Measurements from ENCODE around the gene TBC1D5. TPM values are rescaled to one million over a fixed set of nuclear protein-coding genes. Genes with fewer than 3 reads are reported as not detected.

TBC1D5 gene
- total RNA-seq, 3 donors from 2014 or later (not counting 1 experiment from before 2014, with no cell fraction given) = 63.8 to 81.9 (median 74.9) TPM

GRCh38 chr3:17765819-17766472 lies 23.5 kb upstream of the TBC1D5 start:
- no peaks in the 10 kb centered on the region for H3K9me3 ChIP-seq (ENCODE audit: control insufficient read depth, insufficient read depth, low read length)
- Mint-ChIP-seq H3K4me1 (no peaks in the 10 kb centered on the region), H3K4me3 (no peak overlapping the region), H3K27me3 (ENCODE audit: low read depth in 2 of 2) (peaks cover 7 to 25% of the 10 kb centered on the region in 2 donors), H3K27ac (no peak overlapping the region), H3K9me3 (no peaks in the 10 kb centered on the region), H3K36me3 (no peaks in the 10 kb centered on the region)
- no peak overlapping the region for H3K4me3 ChIP-seq (ENCODE audit: low read length)
- no peak for TF ChIP-seq CTCF (IDR thresholded peaks at IDR 0.05)
- ATAC-seq (no peak), DNase-seq (no peak)
- no peaks in the 10 kb centered on the region for H3K4me1 ChIP-seq (ENCODE audit: control insufficient read depth, insufficient read depth, low read length)
- no peaks in the 10 kb centered on the region for H3K36me3 ChIP-seq (ENCODE audit: control insufficient read depth, insufficient read depth, low read length)
- no peak overlapping the region for H3K27ac ChIP-seq (ENCODE audit: low read length)
- no peaks in the 10 kb centered on the region for H3K27me3 ChIP-seq (ENCODE audit: control insufficient read depth, insufficient read depth, low read length)
- intact Hi-C loops (cut with micrococcal nuclease) = no loop called here
- WGBS (ENCODE audit: insufficient coverage) = 75% methylated on average over 9 of the region's 9 CpGs

GRCh38 chr3:17761563-17761962 lies 19.1 kb upstream of the TBC1D5 start:
- Histone ChIP-seq H3K4me3 (ENCODE audit: low read length) (no peak overlapping the region), H3K4me1 (ENCODE audit: control insufficient read depth, insufficient read depth, low read length) (no peaks in the 10 kb centered on the region), H3K27ac (ENCODE audit: low read length) (no peak overlapping the region), H3K9me3 (ENCODE audit: control insufficient read depth, insufficient read depth, low read length) (no peaks in the 10 kb centered on the region), H3K36me3 (ENCODE audit: control insufficient read depth, insufficient read depth, low read length) (no peaks in the 10 kb centered on the region), H3K27me3 (ENCODE audit: control insufficient read depth, insufficient read depth, low read length) (no peaks in the 10 kb centered on the region)
- 99% methylated on average over 5 of the region's 5 CpGs for WGBS (ENCODE audit: insufficient coverage)
- no peak for TF ChIP-seq CTCF (IDR thresholded peaks at IDR 0.05)
- Mint-ChIP-seq H3K27ac (no peak overlapping the region), H3K36me3 (no peaks in the 10 kb centered on the region), H3K27me3 (ENCODE audit: low read depth in 2 of 2) (peaks cover 11 to 19% of the 10 kb centered on the region in 2 donors), H3K9me3 (no peaks in the 10 kb centered on the region), H3K4me3 (no peak overlapping the region), H3K4me1 (no peaks in the 10 kb centered on the region)
- ATAC-seq (no peak), DNase-seq (no peak)
- intact Hi-C loops (cut with micrococcal nuclease) = no loop called here

- H3K4me1 Mint-ChIP-seq = no peaks in the 10 kb centered on the region
- Histone ChIP-seq H3K36me3 (ENCODE audit: control insufficient read depth, insufficient read depth, low read length) (no peaks in the 10 kb centered on the region), H3K4me1 (ENCODE audit: control insufficient read depth, insufficient read depth, low read length) (no peaks in the 10 kb centered on the region), H3K27ac (ENCODE audit: low read length) (no peak overlapping the region), H3K27me3 (ENCODE audit: control insufficient read depth, insufficient read depth, low read length) (no peaks in the 10 kb centered on the region), H3K9me3 (ENCODE audit: control insufficient read depth, insufficient read depth, low read length) (no peaks in the 10 kb centered on the region), H3K4me3 (ENCODE audit: low read length) (no peak overlapping the region)
- H3K27me3 Mint-ChIP-seq (ENCODE audit: low read depth in 2 of 2) = peaks cover 11 to 19% of the 10 kb centered on the region in 2 donors
- H3K36me3 Mint-ChIP-seq = no peaks in the 10 kb centered on the region
- H3K9me3 Mint-ChIP-seq = no peaks in the 10 kb centered on the region
- WGBS (ENCODE audit: insufficient coverage) = 83% methylated on average over 1 of the region's 4 CpGs
- H3K4me3 Mint-ChIP-seq = no peak overlapping the region
- intact Hi-C loops (cut with micrococcal nuclease) = no loop called here
- DNase-seq (no peak), ATAC-seq (no peak)
- H3K27ac Mint-ChIP-seq = no peak overlapping the region
- no peak for TF ChIP-seq CTCF (IDR thresholded peaks at IDR 0.05)
Measured at GRCh38 chr3:17759901-17760300, 17.5 kb upstream of the TBC1D5 start.

GRCh38 chr3:17755836-17756235 lies 13.4 kb upstream of the TBC1D5 start:
- H3K4me3 Mint-ChIP-seq = no peak overlapping the region
- H3K36me3 Mint-ChIP-seq = no peaks in the 10 kb centered on the region
- H3K27me3 Mint-ChIP-seq (ENCODE audit: low read depth in 2 of 2) = peaks cover 4 to 5% of the 10 kb centered on the region in 2 donors
- WGBS (ENCODE audit: insufficient coverage) = no CpG with 5 or more reads among the region's 1 CpG
- Histone ChIP-seq H3K4me3 (ENCODE audit: low read length) (no peak overlapping the region), H3K4me1 (ENCODE audit: control insufficient read depth, insufficient read depth, low read length) (no peaks in the 10 kb centered on the region), H3K27ac (ENCODE audit: low read length) (no peak overlapping the region), H3K9me3 (ENCODE audit: control insufficient read depth, insufficient read depth, low read length) (no peaks in the 10 kb centered on the region), H3K36me3 (ENCODE audit: control insufficient read depth, insufficient read depth, low read length) (no peaks in the 10 kb centered on the region), H3K27me3 (ENCODE audit: control insufficient read depth, insufficient read depth, low read length) (no peaks in the 10 kb centered on the region)
- DNase-seq = peak in 1 of 2 donors; percentile 33
- no peak for TF ChIP-seq CTCF (IDR thresholded peaks at IDR 0.05)
- no peaks in the 10 kb centered on the region for H3K9me3 Mint-ChIP-seq
- intact Hi-C loops (cut with micrococcal nuclease) = no loop called here
- no peak for ATAC-seq
- no peak overlapping the region for H3K27ac Mint-ChIP-seq
- no peaks in the 10 kb centered on the region for H3K4me1 Mint-ChIP-seq

Measured in natural killer cell (primary cell).